ENCODE measurements around the gene TCAF2. TPM values are rescaled to one million over a fixed set of nuclear protein-coding genes. Genes with fewer than 3 reads are reported as not detected.
A peak's percentile ranks its signal among the peaks of the same experiment; 100 is the strongest.
"Not testable (repeated sequence)": the region's sequence is repeated elsewhere in the genome, so short reads cannot be mapped to it uniquely, and the experiment has no call there.

Gene TCAF2
- total RNA-seq (2014; rRNA removed): 10.1 and 11.4 TPM in 2 replicates
- polyA plus RNA-seq (2012): 4.7 TPM

GRCh38 chr7:143620646-143621045, at the start of gene TCAF2:
TSS of gene TCAF2 (plus strand) at chr7:143620974.
- not testable (repeated sequence) for DNase-seq (ENCODE audit: low read depth)

DNA sequence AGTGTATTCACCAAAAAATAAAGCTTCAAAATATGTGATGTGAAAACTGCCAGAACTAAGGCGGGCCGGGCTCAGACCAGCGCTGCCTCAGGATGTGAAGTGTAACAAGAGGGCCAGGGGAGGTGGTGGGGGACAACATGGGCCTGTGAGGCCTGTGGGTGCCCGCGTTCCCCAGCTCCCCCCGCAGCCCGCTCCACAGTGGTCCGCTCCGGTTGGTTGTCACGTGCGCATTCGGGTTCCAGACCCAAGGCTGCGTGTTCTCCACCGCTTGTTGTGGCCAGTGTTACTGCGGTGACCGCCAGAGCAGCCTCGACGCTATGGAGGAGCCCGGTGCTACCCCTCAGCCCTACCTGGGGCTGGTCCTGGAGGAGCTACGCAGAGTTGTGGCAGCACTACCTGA, 49.3 kb upstream of the TCAF2 start, which contains the start of gene CTAGE15:
Gene CTAGE15 (plus strand): TSS at position 301 of the 400 bp plus-strand sequence. CDS start 17 bp downstream, at position 318.
- DNase-seq (ENCODE audit: low read depth): not testable (repeated sequence)

DNA sequence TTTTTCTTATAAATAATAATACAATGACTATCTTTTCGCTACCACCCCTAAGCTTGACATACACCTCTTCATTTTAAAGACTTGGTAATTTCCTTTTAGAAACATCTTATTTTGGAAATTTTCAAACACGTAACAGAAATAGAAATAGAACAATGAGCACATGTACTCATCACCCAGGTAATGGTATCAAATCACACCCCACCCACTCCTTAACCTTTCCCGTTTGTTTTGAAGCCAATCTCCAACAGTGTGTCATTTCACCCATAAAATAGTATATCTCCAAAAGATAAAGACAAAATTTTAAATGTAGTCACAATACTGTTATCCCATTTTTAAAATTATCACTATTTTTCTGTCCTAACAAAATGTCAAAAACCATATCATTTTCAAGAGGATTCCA, 32.6 kb upstream of the TCAF2 start:
- not testable (repeated sequence) for DNase-seq (ENCODE audit: low read depth)

DNA sequence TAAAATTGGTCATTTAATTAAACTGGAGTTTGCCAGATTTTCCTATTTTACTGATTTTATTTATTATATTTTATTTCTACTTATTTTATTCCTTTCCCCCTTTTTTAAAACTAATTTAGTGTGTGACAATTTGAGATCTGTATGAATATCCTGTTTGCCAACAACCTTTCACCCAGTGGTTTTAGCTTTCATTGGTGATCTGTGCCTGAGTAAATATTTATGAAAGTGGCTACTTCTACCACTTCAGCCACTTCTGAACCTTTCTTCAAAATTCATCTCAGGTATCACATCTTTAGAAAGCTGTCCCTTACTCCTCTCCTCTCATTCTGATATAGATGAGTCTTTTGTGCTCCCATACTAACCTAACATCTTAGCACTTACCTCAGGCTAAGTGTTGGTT, 30.9 kb upstream of the TCAF2 start:
- not testable (repeated sequence) for DNase-seq (ENCODE audit: low read depth)

DNA sequence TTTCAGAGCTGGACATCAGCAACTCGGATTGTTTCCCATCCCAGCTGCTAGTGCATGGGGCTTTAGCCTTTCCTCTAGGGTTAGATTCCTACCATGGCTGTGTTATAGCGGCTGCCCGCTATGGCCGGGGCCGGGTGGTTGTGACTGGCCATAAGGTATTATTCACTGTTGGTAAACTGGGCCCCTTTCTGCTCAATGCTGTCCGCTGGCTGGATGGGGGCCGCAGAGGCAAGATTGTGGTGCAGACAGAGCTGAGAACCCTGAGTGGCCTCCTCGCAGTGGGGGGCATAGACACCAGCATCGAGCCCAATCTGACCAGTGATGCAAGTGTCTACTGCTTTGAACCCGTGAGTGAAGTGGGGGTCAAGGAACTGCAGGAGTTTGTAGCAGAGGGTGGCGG, 22.7 kb upstream of the TCAF2 start:
- DNase-seq (ENCODE audit: low read depth): not testable (repeated sequence)

- not testable (repeated sequence) for DNase-seq (ENCODE audit: low read depth)
Measured at GRCh38 chr7:143603549-143603948, 17.2 kb upstream of the TCAF2 start.

- not testable (repeated sequence) for DNase-seq (ENCODE audit: low read depth)
Measured at GRCh38 chr7:143606088-143606487, 14.7 kb upstream of the TCAF2 start.

GRCh38 chr7:143615545-143615944, 5.2 kb upstream of the TCAF2 start:
- DNase-seq (ENCODE audit: low read depth): peak; percentile 1

DNA sequence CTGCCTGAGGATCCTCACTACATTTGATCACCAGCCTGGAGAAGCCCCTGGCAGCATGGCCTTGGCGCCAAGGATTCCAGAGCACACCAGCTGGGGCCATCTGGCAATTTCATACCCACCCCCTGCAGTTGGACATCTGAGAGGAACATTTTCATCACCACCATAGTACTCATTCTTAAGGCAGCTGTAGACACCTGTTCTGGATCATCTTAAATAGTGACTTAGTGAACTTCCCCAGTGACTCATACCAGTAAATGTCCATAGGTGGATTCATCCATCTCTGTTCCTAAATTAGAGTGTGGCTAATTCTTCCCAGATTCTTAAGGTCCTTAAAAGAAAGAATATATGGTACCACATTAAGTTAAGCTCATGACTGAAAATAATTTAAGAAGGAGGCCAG, 3.6 kb upstream of the TCAF2 start:
- DNase-seq (ENCODE audit: low read depth): not testable (repeated sequence)

DNA sequence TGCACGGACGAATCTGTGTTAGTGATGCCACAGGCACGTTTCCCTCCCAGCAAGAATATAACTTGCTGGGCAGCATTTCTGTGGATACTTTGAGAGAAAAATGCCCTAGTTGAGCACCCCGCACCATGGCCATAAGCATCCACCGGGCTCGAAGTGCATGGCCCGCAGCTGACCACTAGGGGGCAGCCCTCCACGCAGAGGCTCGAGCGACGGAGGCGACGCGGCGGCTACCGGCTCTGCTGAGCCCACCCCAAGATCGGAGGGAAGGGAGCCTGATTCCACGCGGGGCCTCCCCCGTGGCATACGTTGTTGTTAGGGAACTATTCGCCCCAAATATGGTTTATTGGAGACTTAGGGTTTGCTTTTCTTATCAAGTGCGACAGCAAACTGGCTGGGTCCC, 716 bp upstream of the TCAF2 start:
- DNase-seq (ENCODE audit: low read depth): not testable (repeated sequence)

- DNase-seq (ENCODE audit: low read depth): not testable (repeated sequence)
Measured at GRCh38 chr7:143621175-143621574, 401 bp downstream of the TCAF2 start.

DNA sequence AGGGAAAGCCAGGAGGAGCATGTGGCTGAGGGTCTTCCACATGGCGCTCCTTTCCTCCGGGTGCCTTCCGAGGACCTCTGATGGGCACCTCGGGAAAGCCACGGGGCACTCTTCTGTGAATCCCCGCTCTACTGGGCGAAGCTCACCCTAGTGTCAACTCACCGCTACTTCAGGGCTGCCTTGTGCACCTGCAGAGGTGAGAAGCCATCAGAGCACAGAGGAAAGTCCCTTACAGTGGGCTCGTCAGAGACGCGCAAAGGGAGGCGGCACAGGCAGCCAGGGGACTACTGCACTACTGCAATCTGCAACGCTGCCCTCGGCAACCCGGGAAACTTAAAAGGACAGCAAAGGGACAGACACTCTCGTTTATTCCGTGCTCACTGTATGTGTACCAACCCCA, 1.4 kb downstream of the TCAF2 start:
- DNase-seq (ENCODE audit: low read depth): not testable (repeated sequence)

GRCh38 chr7:143630653-143631052, 9.9 kb downstream of the TCAF2 start:
- not testable (repeated sequence) for DNase-seq (ENCODE audit: low read depth)

DNA sequence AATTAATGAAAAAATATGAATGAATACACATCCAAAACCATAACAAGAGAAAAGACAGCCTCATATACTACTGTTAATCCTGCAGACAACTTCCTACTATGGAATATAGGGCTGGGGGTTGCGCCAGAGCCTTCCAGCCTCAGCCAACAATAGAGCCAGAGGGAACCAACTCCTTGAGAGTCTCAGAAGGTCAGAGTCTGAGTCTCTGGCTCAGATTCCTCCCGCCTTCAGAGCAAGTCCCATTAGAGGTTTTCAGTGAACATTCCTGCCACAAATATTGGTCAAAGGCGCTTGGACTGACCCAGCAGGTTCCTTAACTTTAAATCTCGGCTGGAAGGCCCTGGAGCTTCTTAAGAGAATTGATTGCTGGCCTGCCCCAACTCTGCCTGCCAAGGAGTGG, 11.7 kb downstream of the TCAF2 start:
- DNase-seq (ENCODE audit: low read depth): not testable (repeated sequence)

DNA sequence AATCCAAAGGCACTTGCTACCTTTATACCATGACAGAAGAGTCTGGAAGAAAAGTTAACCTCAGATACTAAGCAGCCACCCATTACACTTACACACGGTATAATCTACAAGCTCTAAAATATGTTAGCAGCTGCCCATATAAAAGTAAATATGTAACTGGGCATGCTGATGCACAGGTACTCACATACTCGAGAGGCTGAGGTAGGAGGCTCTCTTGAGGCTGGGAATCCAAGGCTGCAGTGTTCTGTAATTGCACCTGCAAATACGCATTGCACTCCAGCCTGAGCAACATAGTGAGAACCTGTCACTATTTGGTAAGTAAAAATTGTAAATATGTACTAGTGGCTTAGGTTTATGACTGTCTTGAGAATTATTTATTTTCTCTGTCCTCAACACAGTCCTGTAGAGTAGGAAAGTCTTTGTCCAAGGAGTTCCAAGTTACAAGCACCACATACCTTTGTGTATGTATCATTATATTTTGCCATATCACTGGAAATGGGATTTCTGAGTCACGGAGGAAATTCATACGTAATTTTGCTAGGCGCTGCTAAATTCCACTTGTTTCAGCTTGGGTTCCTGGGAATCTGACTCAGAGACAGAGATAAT, 12.3 kb downstream of the TCAF2 start:
- not testable (repeated sequence) for DNase-seq (ENCODE audit: low read depth)

GRCh38 chr7:143635364-143636240, 14.8 kb downstream of the TCAF2 start:
- not testable (repeated sequence) for DNase-seq (ENCODE audit: low read depth)

DNA sequence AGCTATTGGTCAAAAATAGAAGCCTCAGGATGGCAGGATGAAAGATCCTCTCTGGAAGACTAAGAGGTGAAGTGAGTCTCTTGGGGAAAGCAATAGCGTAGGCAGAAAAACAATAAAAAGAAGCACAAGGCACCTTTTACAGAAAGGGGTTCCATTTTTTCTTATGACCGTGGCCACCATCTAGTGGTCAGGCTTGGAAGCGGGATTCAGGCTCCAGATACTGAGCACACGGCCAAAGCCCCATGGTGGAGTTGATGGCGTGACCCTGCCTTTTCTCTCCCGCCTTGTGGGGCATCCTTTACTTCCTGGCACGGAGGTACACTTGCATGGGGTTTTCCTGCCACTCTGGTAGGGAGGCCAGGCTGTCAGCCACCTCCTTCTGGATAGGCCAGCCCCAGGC, 18.6 kb downstream of the TCAF2 start:
- not testable (repeated sequence) for DNase-seq (ENCODE audit: low read depth)

DNA sequence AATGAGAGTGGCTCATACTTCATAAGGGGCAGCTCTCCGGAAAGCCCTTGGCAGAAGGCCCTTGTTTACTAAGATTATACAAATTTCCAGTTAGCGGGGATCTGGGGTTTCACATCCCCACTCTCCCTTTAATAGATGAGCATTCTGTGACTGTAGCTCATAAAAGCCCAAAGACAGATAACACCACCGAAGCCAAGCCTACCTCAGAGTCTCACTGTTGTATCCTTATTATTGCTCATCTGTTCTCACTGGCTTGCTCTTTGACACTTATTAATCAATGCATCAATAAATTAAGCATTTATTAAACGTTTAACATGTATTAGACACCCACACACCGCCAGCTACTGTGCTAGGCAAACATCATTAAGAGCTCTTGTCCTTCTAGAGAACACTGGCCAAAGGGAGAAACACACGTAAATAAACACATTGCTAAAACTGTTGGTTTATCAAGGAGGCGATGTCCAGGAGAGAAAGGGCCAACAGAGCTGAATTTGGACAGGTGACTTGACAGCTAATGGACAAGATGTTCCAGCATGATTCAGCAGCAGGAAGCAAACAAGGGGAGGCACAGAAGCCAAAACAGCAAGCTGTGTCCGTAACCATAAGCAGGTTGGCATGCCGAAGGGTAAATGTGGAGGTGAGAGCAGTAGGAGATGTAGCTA, 19.9 kb downstream of the TCAF2 start:
- DNase-seq (ENCODE audit: low read depth): not testable (repeated sequence)

GRCh38 chr7:143646598-143646997, 25.8 kb downstream of the TCAF2 start:
- not testable (repeated sequence) for DNase-seq (ENCODE audit: low read depth)

DNA sequence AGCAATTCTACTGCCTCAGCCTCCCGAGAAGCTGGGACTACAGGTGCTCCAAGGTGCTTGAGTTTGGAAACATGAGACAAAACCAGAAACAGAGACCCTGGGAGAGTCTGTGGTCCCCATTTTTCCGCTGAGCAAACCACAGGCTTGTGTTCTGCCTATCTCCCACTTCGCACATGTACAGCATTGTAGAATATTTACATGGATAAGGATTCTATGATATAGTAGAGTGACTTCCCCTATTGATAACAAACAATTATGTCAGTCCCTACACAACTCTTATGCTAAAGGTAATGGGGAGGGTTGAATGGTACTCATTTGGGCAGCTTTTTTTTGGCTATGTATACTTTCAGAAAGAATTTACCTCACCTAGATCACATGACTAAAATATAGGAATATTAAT, 29.1 kb downstream of the TCAF2 start:
- not testable (repeated sequence) for DNase-seq (ENCODE audit: low read depth)

DNA sequence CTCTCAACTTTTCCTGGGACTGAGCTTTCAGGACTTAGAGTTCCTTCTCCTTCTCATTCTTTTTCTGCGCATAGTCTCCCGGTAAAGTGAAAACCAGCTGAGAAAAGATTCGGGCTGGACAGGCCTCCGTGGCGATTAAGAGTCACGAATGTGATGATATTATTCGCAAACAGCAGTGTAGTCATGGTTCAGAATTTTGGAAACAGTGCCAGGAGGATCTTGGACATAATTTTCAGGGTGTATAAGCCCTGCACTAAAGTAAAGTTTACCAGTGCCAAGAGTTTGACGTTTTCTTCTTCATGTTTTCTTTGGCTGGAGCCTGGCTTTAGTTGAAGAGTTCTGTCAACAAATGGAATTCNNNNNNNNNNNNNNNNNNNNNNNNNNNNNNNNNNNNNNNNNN, 29.7 kb downstream of the TCAF2 start:
- DNase-seq (ENCODE audit: low read depth): not testable (repeated sequence)

Measured in LHCN-M2 (cell line).